Fibroblast of lung (primary cell): ENCODE results near the gene ZBTB42.

Source experiments
- EZH2 ChIP-seq: IDR thresholded peaks from 2 replicates; pipeline ENCODE4 v1.5.1; 2012; ENCODE audit warnings: low read length, control low read depth, mild to moderate bottlenecking; ENCODE audit errors: missing control alignments
- TF ChIP-seq, protein P1 (sequence below), 2 donors: IDR thresholded peaks in 1 of 2; conservative IDR thresholded peaks in 1 of 2; 1 replicate in 1 of 2; 2 replicates in 1 of 2; pipeline ENCODE4 v1.5.1; 2011 to 2012; ENCODE audit warnings: low read length in 2 of 2, control low read depth in 1 of 2, inconsistent platforms in 1 of 2, low read depth in 1 of 2, mild to moderate bottlenecking in 1 of 2

DNA sequence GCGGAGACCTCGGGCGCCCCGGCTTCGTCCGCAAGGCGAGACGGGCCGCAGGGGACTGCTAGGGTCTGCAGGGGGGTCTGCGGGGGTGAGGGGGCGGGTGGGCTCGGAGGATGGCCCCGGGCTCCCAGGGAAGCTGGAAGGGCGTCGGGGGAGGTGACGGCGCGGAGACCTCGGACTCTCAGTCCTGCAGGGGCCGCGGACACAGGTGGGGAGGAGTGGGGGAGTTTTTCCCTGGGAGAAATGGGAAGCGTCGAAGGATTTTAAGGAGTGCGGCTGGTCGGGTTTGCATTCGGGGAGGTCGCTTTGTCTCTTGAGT lies 25.9 kb downstream of the ZBTB42 start:
- TF ChIP-seq, protein P1, sequence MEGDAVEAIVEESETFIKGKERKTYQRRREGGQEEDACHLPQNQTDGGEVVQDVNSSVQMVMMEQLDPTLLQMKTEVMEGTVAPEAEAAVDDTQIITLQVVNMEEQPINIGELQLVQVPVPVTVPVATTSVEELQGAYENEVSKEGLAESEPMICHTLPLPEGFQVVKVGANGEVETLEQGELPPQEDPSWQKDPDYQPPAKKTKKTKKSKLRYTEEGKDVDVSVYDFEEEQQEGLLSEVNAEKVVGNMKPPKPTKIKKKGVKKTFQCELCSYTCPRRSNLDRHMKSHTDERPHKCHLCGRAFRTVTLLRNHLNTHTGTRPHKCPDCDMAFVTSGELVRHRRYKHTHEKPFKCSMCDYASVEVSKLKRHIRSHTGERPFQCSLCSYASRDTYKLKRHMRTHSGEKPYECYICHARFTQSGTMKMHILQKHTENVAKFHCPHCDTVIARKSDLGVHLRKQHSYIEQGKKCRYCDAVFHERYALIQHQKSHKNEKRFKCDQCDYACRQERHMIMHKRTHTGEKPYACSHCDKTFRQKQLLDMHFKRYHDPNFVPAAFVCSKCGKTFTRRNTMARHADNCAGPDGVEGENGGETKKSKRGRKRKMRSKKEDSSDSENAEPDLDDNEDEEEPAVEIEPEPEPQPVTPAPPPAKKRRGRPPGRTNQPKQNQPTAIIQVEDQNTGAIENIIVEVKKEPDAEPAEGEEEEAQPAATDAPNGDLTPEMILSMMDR (conservative IDR thresholded peaks at IDR 0.05 in 1 of 2, IDR thresholded peaks at IDR 0.05 in 1 of 2; ENCODE audit: low read depth in 1 of 2, low read length in 2 of 2): no peak
- TF ChIP-seq EZH2: no peak
